OCI-LY7 (cell line): ENCODE results near the gene PIWIL1. TPM values are rescaled to one million over a fixed set of nuclear protein-coding genes. Genes with fewer than 3 reads are reported as not detected.

Source experiments
- BruUV-seq: library from RNA; stranded (reverse); fragments of 400-500 nt; replicated peaks from 2 replicates; lab custom pipeline; 2021; lab: Mats Ljungman, UMichigan
- CTCF ChIA-PET: fragments of 300-600 bp; sonication (Branson Sonifier 250); formaldehyde crosslinking; loops from one replicate; lab custom pipeline; 2022; ENCODE audit warnings: antibody characterized with exemption; ENCODE audit not compliant: unreplicated experiment; lab: Charles Lee
- POLR2A ChIA-PET: fragments of 300-600 bp; sonication (Branson Sonifier 250); formaldehyde crosslinking; loops from one replicate; lab custom pipeline; 2022; ENCODE audit warnings: antibody characterized with exemption; lab: Charles Lee
- DNase-seq: peaks from one replicate; pipeline ENCODE4 v3.0.0-alpha.2; 2015; ENCODE audit warnings: low spot score
- H2AFZ ChIP-seq: fragments of 200-600 bp; sonication (generic), shearing (Covaris generic); 2 replicates; pipeline ENCODE4 v1.6.1; 2014; ENCODE audit warnings: mild to moderate bottlenecking, antibody characterized with exemption, low read length, moderate library complexity
- H3K27ac ChIP-seq: fragments of 200-600 bp; sonication (generic); 2 replicates; pipeline ENCODE4 v1.5.1; 2014; ENCODE audit warnings: mixed run types, low read depth, mild to moderate bottlenecking, moderate library complexity, low read length, inconsistent platforms; ENCODE audit not compliant: poor library complexity, severe bottlenecking
- H3K36me3 ChIP-seq: fragments of 200-600 bp; sonication (generic); 2 replicates; pipeline ENCODE4 v1.6.1; 2014; ENCODE audit warnings: mild to moderate bottlenecking, antibody characterized with exemption, low read length, moderate library complexity, mixed read lengths; ENCODE audit not compliant: insufficient read depth
- H3K4me1 ChIP-seq: fragments of 200-600 bp; sonication (generic); 2 replicates; pipeline ENCODE4 v1.5.1; 2014; ENCODE audit warnings: mild to moderate bottlenecking, low read length; ENCODE audit not compliant: insufficient read depth, poor library complexity, severe bottlenecking
- H3K4me2 ChIP-seq: fragments of 200-600 bp; sonication (generic); 2 replicates; pipeline ENCODE4 v1.6.1; 2014; ENCODE audit warnings: mild to moderate bottlenecking, low read length
- H3K4me3 ChIP-seq: fragments of 200-600 bp; sonication (generic); 2 replicates; pipeline ENCODE4 v1.5.1; 2014; ENCODE audit warnings: mild to moderate bottlenecking, low read depth, low read length; ENCODE audit not compliant: poor library complexity, severe bottlenecking
- H3K79me2 ChIP-seq: fragments of 200-600 bp; sonication (generic); 2 replicates; pipeline ENCODE4 v1.6.1; 2016; ENCODE audit warnings: low read depth, mild to moderate bottlenecking, low read length, moderate library complexity, mixed read lengths; ENCODE audit not compliant: insufficient read depth
- H3K9me2 ChIP-seq: fragments of 200-600 bp; sonication (generic); 2 replicates; pipeline ENCODE4 v1.6.1; 2016; ENCODE audit warnings: mild to moderate bottlenecking, low read length, mixed read lengths; ENCODE audit not compliant: insufficient read depth
- H3K9me3 ChIP-seq: fragments of 200-600 bp; sonication (generic); 2 replicates; pipeline ENCODE4 v1.6.1; 2014; ENCODE audit warnings: mild to moderate bottlenecking, mixed run types, low read length, mixed read lengths
- H4K20me1 ChIP-seq: fragments of 200-600 bp; sonication (generic); 2 replicates; pipeline ENCODE4 v1.6.1; 2014; ENCODE audit warnings: mild to moderate bottlenecking, antibody characterized with exemption, low read length, moderate library complexity, mixed read lengths; ENCODE audit not compliant: insufficient read depth
- CTCF ChIP-seq: fragments of 200-600 bp; sonication (generic); conservative IDR thresholded peaks from 2 replicates; pipeline ENCODE4 v1.5.1; 2014; ENCODE audit warnings: mild to moderate bottlenecking, antibody characterized with exemption, low read length, moderate library complexity, mixed read lengths
- EZH2phosphoT487 ChIP-seq: fragments of 200-600 bp; sonication (generic); IDR thresholded peaks from 2 replicates; pipeline ENCODE4 v1.6.1; 2018; ENCODE audit warnings: low read depth, borderline replicate concordance, mild to moderate bottlenecking, mixed run types, antibody characterized with exemption, low read length, moderate library complexity, mixed read lengths
- intact Hi-C: fragments of 100-400 bp; cut with micrococcal nuclease; formaldehyde crosslinking; loops from one replicate; pipeline ENCODE4 v1.10.0; 2022; ENCODE audit not compliant: unreplicated experiment
- total RNA-seq, 2 experiments: library from RNA; depleted of rRNA in 1 of 2; stranded (reverse); fragments of >200 nt in 1 of 2; shearing (Covaris generic) in 1 of 2; gene quantifications; 2 replicates each; pipeline ENCODE4 v1.2.3, GENCODE V29; 2014 to 2022

Gene PIWIL1
- total RNA-seq, 2 experiments from 2014 or later = not detected

- Histone ChIP-seq H3K27ac (no peak overlapping the region), H3K4me3 (no peak overlapping the region), H4K20me1 (no peaks in the 10 kb centered on the region), H3K79me2 (no peaks in the 10 kb centered on the region), H3K4me2 (no peak overlapping the region), H3K4me1 (no peaks in the 10 kb centered on the region), H3K36me3 (no peaks in the 10 kb centered on the region), H2AFZ (no peak overlapping the region), H3K9me3 (no peaks in the 10 kb centered on the region), H3K9me2 (no peaks in the 10 kb centered on the region)
- ChIA-PET CTCF (no interaction called here), POLR2A (no interaction called here)
- intact Hi-C loops = no loop called here
- no TSS peak for BruUV-seq
- no peak for DNase-seq
- TF ChIP-seq EZH2phosphoT487 = no peak
- TF ChIP-seq CTCF = no peak
These were observed 16.7 kb downstream of the PIWIL1 start for GRCh38 chr12:130354407-130354806.

- H3K4me1 ChIP-seq = no peaks in the 10 kb centered on the region
- BruUV-seq = no TSS peak
- TF ChIP-seq EZH2phosphoT487 (no peak), CTCF (no peak)
- no peaks in the 10 kb centered on the region for H3K79me2 ChIP-seq
- ChIA-PET POLR2A (no interaction called here), CTCF (interaction anchor here (0.6 kb wide), 1 partner anchor 859 kb away, joined by 3 read pairs; no protein-coding TSS in a partner anchor)
- no peak overlapping the region for H3K4me2 ChIP-seq
- no peaks in the 10 kb centered on the region for H3K36me3 ChIP-seq
- no peak overlapping the region for H2AFZ ChIP-seq
- H4K20me1 ChIP-seq = no peaks in the 10 kb centered on the region
- no peak overlapping the region for H3K4me3 ChIP-seq
- no peak overlapping the region for H3K27ac ChIP-seq
- DNase-seq = no peak
- no peaks in the 10 kb centered on the region for H3K9me3 ChIP-seq
- intact Hi-C loops = no loop called here
- no peaks in the 10 kb centered on the region for H3K9me2 ChIP-seq
These were observed 18.5 kb downstream of the PIWIL1 start for GRCh38 chr12:130356222-130356621.

- Histone ChIP-seq H3K4me2 (no peak overlapping the region), H3K4me3 (no peak overlapping the region), H3K9me3 (no peaks in the 10 kb centered on the region), H2AFZ (no peak overlapping the region), H3K27ac (no peak overlapping the region), H3K9me2 (no peaks in the 10 kb centered on the region), H4K20me1 (no peaks in the 10 kb centered on the region), H3K4me1 (no peaks in the 10 kb centered on the region), H3K36me3 (no peaks in the 10 kb centered on the region), H3K79me2 (no peaks in the 10 kb centered on the region)
- TF ChIP-seq CTCF (no peak), EZH2phosphoT487 (no peak)
- ChIA-PET POLR2A (no interaction called here), CTCF (no interaction called here)
- intact Hi-C loops = no loop called here
- no TSS peak for BruUV-seq
- DNase-seq = no peak
These were observed 19.6 kb downstream of the PIWIL1 start for GRCh38 chr12:130357241-130357640.
